ENCODE results near the gene PEX14.

DNA sequence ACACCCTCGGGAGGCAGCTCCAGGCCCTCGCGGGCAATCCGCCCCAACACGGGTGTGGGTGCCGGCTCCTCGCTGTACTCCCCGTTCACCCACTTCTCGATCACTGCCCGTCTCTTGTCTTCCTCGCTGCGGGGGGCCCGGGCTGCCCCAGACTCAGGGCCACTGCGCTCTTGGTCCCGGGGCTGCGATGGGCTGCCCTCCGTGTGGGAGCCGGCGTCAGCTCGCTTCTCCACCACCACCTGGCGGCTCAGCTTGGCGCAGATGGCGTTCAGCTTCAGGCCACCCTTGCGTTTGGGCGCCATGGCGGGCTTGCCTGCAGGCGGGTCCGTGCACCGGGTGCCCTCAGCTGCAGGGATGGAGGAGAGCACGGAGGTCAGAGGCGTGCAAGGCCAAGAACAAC, 190.5 kb downstream of the PEX14 start:
- TF ChIP-seq, protein P1, sequence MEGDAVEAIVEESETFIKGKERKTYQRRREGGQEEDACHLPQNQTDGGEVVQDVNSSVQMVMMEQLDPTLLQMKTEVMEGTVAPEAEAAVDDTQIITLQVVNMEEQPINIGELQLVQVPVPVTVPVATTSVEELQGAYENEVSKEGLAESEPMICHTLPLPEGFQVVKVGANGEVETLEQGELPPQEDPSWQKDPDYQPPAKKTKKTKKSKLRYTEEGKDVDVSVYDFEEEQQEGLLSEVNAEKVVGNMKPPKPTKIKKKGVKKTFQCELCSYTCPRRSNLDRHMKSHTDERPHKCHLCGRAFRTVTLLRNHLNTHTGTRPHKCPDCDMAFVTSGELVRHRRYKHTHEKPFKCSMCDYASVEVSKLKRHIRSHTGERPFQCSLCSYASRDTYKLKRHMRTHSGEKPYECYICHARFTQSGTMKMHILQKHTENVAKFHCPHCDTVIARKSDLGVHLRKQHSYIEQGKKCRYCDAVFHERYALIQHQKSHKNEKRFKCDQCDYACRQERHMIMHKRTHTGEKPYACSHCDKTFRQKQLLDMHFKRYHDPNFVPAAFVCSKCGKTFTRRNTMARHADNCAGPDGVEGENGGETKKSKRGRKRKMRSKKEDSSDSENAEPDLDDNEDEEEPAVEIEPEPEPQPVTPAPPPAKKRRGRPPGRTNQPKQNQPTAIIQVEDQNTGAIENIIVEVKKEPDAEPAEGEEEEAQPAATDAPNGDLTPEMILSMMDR (IDR thresholded peaks at IDR 0.05): no peak
- no peak for TF ChIP-seq POLR2A (IDR thresholded peaks at IDR 0.05)

Measured in uterus (tissue), 2 donors.